ENCODE measurements around the gene EIF2AK2. TPM values are rescaled to one million over a fixed set of nuclear protein-coding genes. Genes with fewer than 3 reads are reported as not detected.

The EIF2AK2 gene
- polyA plus RNA-seq (2011; rRNA removed) (34.6 and 47.2 TPM in 2 replicates), polyA plus RNA-seq (2017; fragmentation: RNase III; extraction: RNeasy Plus Mini Kit Qiagen cat#74134 plus additional on column Dnase treatment) (27.1 to 30.1 TPM (median 29.8 TPM) in 3 replicates), polyA minus RNA-seq (2011; rRNA and poly(A)+ RNA removed) (16.5 and 22.6 TPM in 2 replicates)
- 8.7 and 10.3 TPM in 2 replicates for polyA plus RNA-seq (2012; cell fraction: cytosol; rRNA removed)
- 4.8 and 8.6 TPM in 2 replicates for polyA plus RNA-seq (2012; cell fraction: nucleus; rRNA removed)

DNA sequence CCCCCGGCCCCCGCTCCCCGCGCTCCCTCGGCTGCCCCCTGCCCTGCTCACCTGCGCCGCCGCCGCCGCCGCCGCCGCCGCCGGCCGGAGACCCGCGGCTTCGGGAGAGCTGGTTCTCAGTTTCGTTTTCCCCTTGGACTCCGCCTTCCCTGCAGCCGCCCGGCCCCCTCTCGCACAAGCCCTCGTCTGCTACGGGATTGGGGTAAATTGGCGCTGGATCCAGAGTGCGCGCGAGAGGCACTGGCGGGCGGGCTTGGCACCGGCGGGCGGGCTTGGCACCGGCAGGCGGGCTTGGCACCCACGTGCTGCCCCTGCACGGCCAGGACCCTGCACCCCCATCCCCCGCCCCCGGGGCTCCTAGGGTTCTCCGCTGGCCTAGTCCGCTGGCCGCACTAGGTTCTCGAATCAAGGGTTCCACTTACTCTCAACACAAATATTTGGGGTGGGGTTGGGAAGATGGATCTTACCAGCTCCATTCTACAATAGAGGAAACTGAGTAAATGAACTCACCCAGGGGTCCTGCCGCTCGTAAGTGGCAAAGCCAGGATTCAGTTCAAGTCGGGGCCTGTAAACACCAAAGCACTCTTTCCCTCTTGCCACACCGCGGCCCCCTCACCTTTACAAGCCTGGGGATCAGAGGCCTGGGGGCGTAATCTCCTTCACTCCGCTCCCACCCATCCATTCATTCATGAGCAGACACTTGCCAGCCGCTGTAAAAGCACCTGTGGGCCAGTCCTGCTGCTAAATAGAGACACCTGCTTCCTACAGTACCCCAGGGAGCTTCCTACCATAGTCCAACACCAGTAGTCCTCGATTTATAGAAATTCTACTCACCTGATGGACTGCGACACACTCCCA lies at the start of gene EIF2AK2:
Gene EIF2AK2, minus strand, starts transcription at position 124 of the 858 bp plus-strand sequence. CDS start 9,174 bp downstream, outside the sequence.
- ChIA-PET POLR2A (interaction anchor here (0.6 to 1.5 kb wide), 9 partner anchors 17 to 341 kb away, joined by 3 to 6 read pairs (median 4); partner anchors contain the start of genes CEBPZ, CEBPZOS, GPATCH11 and HEATR5B), CTCF (interaction anchor here (0.8 to 2.2 kb wide), 4 partner anchors 8 to 12 kb away, joined by 3 to 6 read pairs (median 5); no protein-coding TSS in a partner anchor)
- ATAC-seq (peak; percentile 97 to 98), FAIRE-seq (no peak), DNase-seq (ENCODE audit: low read depth in 1 of 2, low spot score in 1 of 2) (peak; percentile 89 to 99)
- no peak for TF ChIP-seq EHMT2 (IDR thresholded peaks at IDR 0.05; ENCODE audit: low read depth)
- no peak for TF ChIP-seq CHD4 (IDR thresholded peaks at IDR 0.05; ENCODE audit: borderline replicate concordance)
- TF ChIP-seq CHD2 (IDR thresholded peaks at IDR 0.05; ENCODE audit: low read length, partially characterized antibody) = peak; percentile 85
- TF ChIP-seq NFE2L2 (conservative IDR thresholded peaks at IDR 0.05; ENCODE audit: low read length) = no peak
- TF ChIP-seq, protein P1, sequence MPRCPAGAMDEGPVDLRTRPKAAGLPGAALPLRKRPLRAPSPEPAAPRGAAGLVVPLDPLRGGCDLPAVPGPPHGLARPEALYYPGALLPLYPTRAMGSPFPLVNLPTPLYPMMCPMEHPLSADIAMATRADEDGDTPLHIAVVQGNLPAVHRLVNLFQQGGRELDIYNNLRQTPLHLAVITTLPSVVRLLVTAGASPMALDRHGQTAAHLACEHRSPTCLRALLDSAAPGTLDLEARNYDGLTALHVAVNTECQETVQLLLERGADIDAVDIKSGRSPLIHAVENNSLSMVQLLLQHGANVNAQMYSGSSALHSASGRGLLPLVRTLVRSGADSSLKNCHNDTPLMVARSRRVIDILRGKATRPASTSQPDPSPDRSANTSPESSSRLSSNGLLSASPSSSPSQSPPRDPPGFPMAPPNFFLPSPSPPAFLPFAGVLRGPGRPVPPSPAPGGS (IDR thresholded peaks at IDR 0.05) = 0 out of 3 replicates have a peak, but pooled peaks have one; percentile 57
- TF ChIP-seq HOXB5 (CRISPR knock-in tag; IDR thresholded peaks at IDR 0.05) = peak; percentile 73; the same call in 1 of the 2 replicates
- no peak for TF ChIP-seq RNF2 (IDR thresholded peaks at IDR 0.05; ENCODE audit: borderline replicate concordance, low read depth)
- TF ChIP-seq, protein P2, sequence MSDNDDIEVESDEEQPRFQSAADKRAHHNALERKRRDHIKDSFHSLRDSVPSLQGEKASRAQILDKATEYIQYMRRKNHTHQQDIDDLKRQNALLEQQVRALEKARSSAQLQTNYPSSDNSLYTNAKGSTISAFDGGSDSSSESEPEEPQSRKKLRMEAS (IDR thresholded peaks at IDR 0.05) = peak; percentile 85
- TF ChIP-seq, protein P3, sequence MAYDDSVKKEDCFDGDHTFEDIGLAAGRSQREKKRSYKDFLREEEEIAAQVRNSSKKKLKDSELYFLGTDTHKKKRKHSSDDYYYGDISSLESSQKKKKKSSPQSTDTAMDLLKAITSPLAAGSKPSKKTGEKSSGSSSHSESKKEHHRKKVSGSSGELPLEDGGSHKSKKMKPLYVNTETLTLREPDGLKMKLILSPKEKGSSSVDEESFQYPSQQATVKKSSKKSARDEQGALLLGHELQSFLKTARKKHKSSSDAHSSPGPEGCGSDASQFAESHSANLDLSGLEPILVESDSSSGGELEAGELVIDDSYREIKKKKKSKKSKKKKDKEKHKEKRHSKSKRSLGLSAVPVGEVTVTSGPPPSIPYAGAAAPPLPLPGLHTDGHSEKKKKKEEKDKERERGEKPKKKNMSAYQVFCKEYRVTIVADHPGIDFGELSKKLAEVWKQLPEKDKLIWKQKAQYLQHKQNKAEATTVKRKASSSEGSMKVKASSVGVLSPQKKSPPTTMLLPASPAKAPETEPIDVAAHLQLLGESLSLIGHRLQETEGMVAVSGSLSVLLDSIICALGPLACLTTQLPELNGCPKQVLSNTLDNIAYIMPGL (CRISPR knock-in tag; IDR thresholded peaks at IDR 0.05; ENCODE audit: borderline replicate concordance) = no peak
- peak; percentile 51 for TF ChIP-seq POLR2A (IDR thresholded peaks at IDR 0.05; ENCODE audit: low read length)
- TF ChIP-seq, protein P4, sequence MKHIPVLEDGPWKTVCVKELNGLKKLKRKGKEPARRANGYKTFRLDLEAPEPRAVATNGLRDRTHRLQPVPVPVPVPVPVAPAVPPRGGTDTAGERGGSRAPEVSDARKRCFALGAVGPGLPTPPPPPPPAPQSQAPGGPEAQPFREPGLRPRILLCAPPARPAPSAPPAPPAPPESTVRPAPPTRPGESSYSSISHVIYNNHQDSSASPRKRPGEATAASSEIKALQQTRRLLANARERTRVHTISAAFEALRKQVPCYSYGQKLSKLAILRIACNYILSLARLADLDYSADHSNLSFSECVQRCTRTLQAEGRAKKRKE (CRISPR knock-in tag; IDR thresholded peaks at IDR 0.05; ENCODE audit: low read depth) = no peak
- TF ChIP-seq, protein P5, sequence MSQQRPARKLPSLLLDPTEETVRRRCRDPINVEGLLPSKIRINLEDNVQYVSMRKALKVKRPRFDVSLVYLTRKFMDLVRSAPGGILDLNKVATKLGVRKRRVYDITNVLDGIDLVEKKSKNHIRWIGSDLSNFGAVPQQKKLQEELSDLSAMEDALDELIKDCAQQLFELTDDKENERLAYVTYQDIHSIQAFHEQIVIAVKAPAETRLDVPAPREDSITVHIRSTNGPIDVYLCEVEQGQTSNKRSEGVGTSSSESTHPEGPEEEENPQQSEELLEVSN (IDR thresholded peaks at IDR 0.05; ENCODE audit: borderline replicate concordance, low read depth) = peak; percentile 90
- no peak for TF ChIP-seq KDM1A (IDR thresholded peaks at IDR 0.05; ENCODE audit: low read depth)
- peak in 1 of 2 experiments; percentile 67; a peak in 1 of 5 replicates for TF ChIP-seq JUN (IDR thresholded peaks at IDR 0.05)
- peak; percentile 30; the same call in 1 of the 2 replicates for TF ChIP-seq PHF8 (IDR thresholded peaks at IDR 0.05; ENCODE audit: borderline replicate concordance, low read depth)
- no peak for TF ChIP-seq SREBF2 (IDR thresholded peaks at IDR 0.05)
- TF ChIP-seq, protein P6, sequence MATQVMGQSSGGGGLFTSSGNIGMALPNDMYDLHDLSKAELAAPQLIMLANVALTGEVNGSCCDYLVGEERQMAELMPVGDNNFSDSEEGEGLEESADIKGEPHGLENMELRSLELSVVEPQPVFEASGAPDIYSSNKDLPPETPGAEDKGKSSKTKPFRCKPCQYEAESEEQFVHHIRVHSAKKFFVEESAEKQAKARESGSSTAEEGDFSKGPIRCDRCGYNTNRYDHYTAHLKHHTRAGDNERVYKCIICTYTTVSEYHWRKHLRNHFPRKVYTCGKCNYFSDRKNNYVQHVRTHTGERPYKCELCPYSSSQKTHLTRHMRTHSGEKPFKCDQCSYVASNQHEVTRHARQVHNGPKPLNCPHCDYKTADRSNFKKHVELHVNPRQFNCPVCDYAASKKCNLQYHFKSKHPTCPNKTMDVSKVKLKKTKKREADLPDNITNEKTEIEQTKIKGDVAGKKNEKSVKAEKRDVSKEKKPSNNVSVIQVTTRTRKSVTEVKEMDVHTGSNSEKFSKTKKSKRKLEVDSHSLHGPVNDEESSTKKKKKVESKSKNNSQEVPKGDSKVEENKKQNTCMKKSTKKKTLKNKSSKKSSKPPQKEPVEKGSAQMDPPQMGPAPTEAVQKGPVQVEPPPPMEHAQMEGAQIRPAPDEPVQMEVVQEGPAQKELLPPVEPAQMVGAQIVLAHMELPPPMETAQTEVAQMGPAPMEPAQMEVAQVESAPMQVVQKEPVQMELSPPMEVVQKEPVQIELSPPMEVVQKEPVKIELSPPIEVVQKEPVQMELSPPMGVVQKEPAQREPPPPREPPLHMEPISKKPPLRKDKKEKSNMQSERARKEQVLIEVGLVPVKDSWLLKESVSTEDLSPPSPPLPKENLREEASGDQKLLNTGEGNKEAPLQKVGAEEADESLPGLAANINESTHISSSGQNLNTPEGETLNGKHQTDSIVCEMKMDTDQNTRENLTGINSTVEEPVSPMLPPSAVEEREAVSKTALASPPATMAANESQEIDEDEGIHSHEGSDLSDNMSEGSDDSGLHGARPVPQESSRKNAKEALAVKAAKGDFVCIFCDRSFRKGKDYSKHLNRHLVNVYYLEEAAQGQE (IDR thresholded peaks at IDR 0.05) = peak; percentile 90
- TF ChIP-seq MYC (IDR thresholded peaks at IDR 0.05; ENCODE audit: borderline replicate concordance, low read length) = 0 out of 2 replicates have a peak, but pooled peaks have one; percentile 71
- Histone ChIP-seq H3K9me3 (no peaks in the 10 kb centered on the region), H3K27ac (peak within 1 kb of the TSS; percentile 93 to 95), H3K4me1 (peaks cover 14% of the 10 kb centered on the region), H3K4me2 (peak within 1 kb of the TSS; percentile 68), H3K4me3 (peak within 1 kb of the TSS; percentile 79)
- WGBS (ENCODE audit: missing lambda C conversion rate) = 27% methylated on average over 33 of the region's 55 CpGs
